Lower leg skin (tissue), 4 donors: ENCODE data around the gene B2M. TPM values are rescaled to one million over a fixed set of nuclear protein-coding genes. Genes with fewer than 3 reads are reported as not detected.
"Not testable (repeated sequence)": the region's sequence is repeated elsewhere in the genome, so short reads cannot be mapped to it uniquely, and the experiment has no call there.

Source experiments
- DNase-seq, 2 donors: peaks; one replicate each; pipeline ENCODE4 v3.0.0-alpha.2; 2019; ENCODE audit warnings: low spot score in 2 of 2
- H3K4me3 ChIP-seq: fragments of 200-600 bp; sonication (generic); 2 replicates; pipeline ENCODE4 v1.5.1; 2017; ENCODE audit warnings: mild to moderate bottlenecking, low read depth; ENCODE audit not compliant: poor library complexity, severe bottlenecking
- POLR2A ChIP-seq, 2 donors: fragments of 450-650 bp; IDR thresholded peaks; one replicate each; pipeline ENCODE4 v1.6.1; 2016 to 2017; ENCODE audit warnings: antibody characterized with exemption in 2 of 2, mild to moderate bottlenecking in 1 of 2, moderate library complexity in 1 of 2
- WGBS, 2 donors: methylation state at CpG; one replicate each; pipeline ENCODE4 v1.1.5; 2018; 5-methylcytosine and 5-hydroxymethylcytosine counted together
- intact Hi-C: fragments of 100-400 bp; cut with DNase I; formaldehyde crosslinking; loops from one replicate; pipeline ENCODE4 v1.15.0; 2023; ENCODE audit warnings: low total_unique reads
- total RNA-seq, 4 donors: library from RNA; depleted of rRNA; stranded (reverse); fragments of >200 nt; gene quantifications; one replicate each; pipeline ENCODE4 v1.1.0, GENCODE V29; 2016
- TF ChIP-seq, protein P1 (sequence below), 3 donors: fragments of 450-650 bp; IDR thresholded peaks; one replicate each; pipeline ENCODE4 v1.5.1; 2016; ENCODE audit warnings: antibody characterized with exemption in 3 of 3, mild to moderate bottlenecking in 3 of 3, moderate library complexity in 2 of 3

B2M gene
- total RNA-seq, 4 donors from 2014 or later, result 2,406 to 3,013 (median 2,777) TPM

- H3K4me3 ChIP-seq, result no peak overlapping the region
- intact Hi-C loops, result no loop called here
- TF ChIP-seq, protein P1, sequence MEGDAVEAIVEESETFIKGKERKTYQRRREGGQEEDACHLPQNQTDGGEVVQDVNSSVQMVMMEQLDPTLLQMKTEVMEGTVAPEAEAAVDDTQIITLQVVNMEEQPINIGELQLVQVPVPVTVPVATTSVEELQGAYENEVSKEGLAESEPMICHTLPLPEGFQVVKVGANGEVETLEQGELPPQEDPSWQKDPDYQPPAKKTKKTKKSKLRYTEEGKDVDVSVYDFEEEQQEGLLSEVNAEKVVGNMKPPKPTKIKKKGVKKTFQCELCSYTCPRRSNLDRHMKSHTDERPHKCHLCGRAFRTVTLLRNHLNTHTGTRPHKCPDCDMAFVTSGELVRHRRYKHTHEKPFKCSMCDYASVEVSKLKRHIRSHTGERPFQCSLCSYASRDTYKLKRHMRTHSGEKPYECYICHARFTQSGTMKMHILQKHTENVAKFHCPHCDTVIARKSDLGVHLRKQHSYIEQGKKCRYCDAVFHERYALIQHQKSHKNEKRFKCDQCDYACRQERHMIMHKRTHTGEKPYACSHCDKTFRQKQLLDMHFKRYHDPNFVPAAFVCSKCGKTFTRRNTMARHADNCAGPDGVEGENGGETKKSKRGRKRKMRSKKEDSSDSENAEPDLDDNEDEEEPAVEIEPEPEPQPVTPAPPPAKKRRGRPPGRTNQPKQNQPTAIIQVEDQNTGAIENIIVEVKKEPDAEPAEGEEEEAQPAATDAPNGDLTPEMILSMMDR (IDR thresholded peaks at IDR 0.05), result no peak
- WGBS, 2 donors, result 83 to 96% methylated on average over 4 of the region's 4 CpGs
- no peak for DNase-seq
Measured at GRCh38 chr15:44694416-44694815, 16.9 kb upstream of the B2M start.

DNA sequence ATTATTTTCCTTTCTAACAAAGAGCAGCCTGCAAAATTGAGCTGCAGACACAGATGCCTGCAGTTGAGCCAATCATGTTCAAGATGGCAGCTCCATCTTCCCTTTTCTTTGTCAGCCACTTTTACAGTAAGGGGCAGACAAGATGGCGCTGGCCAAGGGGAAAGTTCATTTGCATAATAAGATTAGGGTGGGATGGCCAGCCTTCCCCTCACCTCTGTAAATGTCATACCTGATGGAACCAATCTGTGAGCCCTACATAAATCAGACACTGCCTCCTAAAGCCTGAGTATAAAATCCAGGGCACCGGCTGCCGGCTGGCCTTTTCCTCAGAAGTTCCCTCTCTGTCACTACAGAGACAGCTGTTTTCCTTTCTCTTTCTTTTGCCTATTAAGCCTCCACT lies 16.0 kb upstream of the B2M start:
- intact Hi-C loops, result no loop called here
- H3K4me3 ChIP-seq, result no peak overlapping the region
- TF ChIP-seq, protein P1 (IDR thresholded peaks at IDR 0.05), result no peak
- no peak for TF ChIP-seq POLR2A (IDR thresholded peaks at IDR 0.05)
- no peak for DNase-seq
- WGBS, 2 donors, result 63 to 68% methylated on average over 3 of the region's 3 CpGs

DNA sequence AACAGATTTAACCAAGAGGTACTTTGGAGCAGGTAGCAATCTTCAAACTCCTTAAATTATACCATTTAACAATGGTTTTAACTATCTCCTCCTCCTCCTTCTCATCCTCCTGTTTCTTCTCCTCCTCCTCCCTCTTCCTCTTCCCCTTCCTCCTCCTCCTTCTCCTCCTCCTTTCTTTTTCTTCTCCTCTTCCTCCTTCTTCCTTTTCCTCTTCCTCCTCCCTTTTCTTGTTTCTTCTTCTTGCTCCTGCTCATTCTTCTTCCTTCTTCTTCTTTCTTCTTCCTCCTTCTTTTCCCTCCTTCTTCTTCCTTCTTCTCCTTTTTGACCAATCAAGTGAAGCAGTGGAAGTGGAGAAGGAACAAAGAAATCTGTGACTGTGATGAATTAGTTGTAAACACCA lies 14.3 kb upstream of the B2M start:
- DNase-seq, result no peak
- TF ChIP-seq, protein P1 (IDR thresholded peaks at IDR 0.05), result no peak
- no peak for TF ChIP-seq POLR2A (IDR thresholded peaks at IDR 0.05)
- H3K4me3 ChIP-seq, result no peak overlapping the region
- intact Hi-C loops, result no loop called here

DNA sequence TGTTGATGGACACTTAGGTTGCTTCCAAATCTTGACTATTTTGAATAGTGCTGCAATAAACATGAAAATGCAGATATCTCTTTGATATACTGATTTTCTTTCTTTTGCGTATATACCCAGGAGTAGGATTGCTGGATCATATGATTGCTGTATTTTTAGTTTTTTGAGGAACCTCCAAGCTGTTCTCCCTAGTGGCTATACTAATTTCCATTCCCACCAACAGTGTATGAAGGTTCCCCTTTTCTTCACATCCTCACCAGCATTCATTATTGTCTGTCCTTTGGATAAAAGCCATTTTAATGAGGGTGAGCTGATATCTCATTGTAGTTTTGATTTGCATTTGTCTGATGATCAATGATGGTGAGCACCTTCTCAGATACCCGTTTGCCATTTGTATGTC lies 12.7 kb upstream of the B2M start:
- H3K4me3 ChIP-seq, result no peak overlapping the region
- no peak for DNase-seq
- TF ChIP-seq, protein P1 (IDR thresholded peaks at IDR 0.05), result no peak
- no peak for TF ChIP-seq POLR2A (IDR thresholded peaks at IDR 0.05)
- WGBS, 2 donors, result 76 to 79% methylated on average over 2 of the region's 2 CpGs
- intact Hi-C loops, result no loop called here

DNA sequence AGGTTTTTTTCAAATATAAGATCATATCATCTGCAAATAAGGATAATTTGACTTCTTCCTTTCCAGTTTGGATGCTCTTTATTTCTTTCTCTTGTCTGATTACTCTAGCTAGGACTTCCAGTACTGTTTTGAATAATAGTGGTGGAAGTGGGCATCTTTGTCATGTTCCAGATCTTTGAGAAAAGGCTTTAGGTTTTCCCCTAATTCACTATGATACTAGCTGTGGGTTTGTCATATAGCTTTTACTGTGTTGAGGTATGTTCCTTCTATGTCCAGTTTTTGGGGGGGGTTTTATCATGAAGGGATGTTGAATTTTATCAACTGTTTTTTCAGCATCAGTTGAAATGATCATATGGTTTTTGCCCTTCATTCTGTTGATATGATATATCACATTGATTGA lies 10.6 kb upstream of the B2M start:
- H3K4me3 ChIP-seq, intact Hi-C loops, DNase-seq: not testable (repeated sequence)

DNA sequence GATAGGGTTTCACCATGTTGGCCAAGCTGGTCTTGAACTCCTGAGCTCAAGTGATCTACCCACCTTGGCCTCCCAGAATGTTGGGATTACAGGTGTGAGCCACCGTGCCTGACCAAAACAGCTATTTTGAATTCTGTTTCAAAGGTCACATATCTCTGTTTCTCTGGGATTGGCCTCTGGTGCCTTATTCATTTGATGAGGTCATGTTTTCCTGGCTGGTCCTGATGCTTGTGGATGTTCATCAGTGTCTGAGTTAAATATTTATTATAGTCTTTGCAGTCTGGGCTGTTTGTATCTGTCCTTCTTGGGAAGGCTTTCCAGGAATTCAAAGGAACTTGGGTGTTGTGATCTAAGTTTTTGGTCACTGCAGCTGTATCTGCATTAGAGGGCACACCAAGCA lies 5.3 kb upstream of the B2M start:
- WGBS, 2 donors, result 79 to 93% methylated on average over 1 of the region's 1 CpG
- intact Hi-C loops, result no loop called here

More for the DNA sequence above, 5.3 kb upstream of the B2M start:
- TF ChIP-seq POLR2A (IDR thresholded peaks at IDR 0.05), result no peak
- TF ChIP-seq, protein P1 (IDR thresholded peaks at IDR 0.05), result no peak
- no peak overlapping the region for H3K4me3 ChIP-seq
- DNase-seq, result no peak
